Left ventricle myocardium superior (tissue), 1 donor: Measurements from ENCODE around the gene STARD5. TPM values are rescaled to one million over a fixed set of nuclear protein-coding genes. Genes with fewer than 3 reads are reported as not detected.

ENCODE experiments used
- ATAC-seq: fragments of 200-7000 bp; cut with Tn5 transposase; one replicate; pipeline ENCODE4 v1.9.1; 2020; ENCODE audit warnings: mild to moderate bottlenecking, moderate library complexity
- DNase-seq: peaks from one replicate; pipeline ENCODE4 v3.0.0-alpha.2; 2020
- intact Hi-C: fragments of 100-400 bp; cut with micrococcal nuclease; formaldehyde crosslinking; loops from one replicate; pipeline ENCODE4 v1.11.0; 2022
- total RNA-seq: library from RNA; stranded (reverse); fragmentation: NEBNext Ultra II Directional; extraction: Animal tissue kit (Norgen Biotek cat#: 25700); gene quantifications from one replicate; pipeline ENCODE4 v1.2.1, GENCODE V29; 2021
- donor health status: DM: no; HTN: yes; CAD: no; lungs with severe emphysema.

STARD5 gene
- total RNA-seq, 1 donor from 2014 or later: 1.8 TPM

GRCh38 chr15:81315452-81316175, 8.3 kb downstream of the STARD5 start:
- ATAC-seq (no peak), DNase-seq (no peak)
- intact Hi-C loops: no loop called here

GRCh38 chr15:81314378-81314777, 9.6 kb downstream of the STARD5 start:
- DNase-seq (no peak), ATAC-seq (no peak)
- intact Hi-C loops: no loop called here

GRCh38 chr15:81313686-81314085, 10.3 kb downstream of the STARD5 start:
- ATAC-seq: no peak
- intact Hi-C loops: no loop called here
- no peak for DNase-seq

- intact Hi-C loops: no loop called here
- ATAC-seq (peak; percentile 86), DNase-seq (peak; percentile 74)
Observed at GRCh38 chr15:81312790-81313543, 11.0 kb downstream of the STARD5 start.

GRCh38 chr15:81311752-81312464, 12.0 kb downstream of the STARD5 start:
- peak; percentile 20 for ATAC-seq
- intact Hi-C loops: no loop called here
- no peak for DNase-seq

GRCh38 chr15:81310480-81310879, 13.5 kb downstream of the STARD5 start:
- intact Hi-C loops: no loop called here
- DNase-seq (no peak), ATAC-seq (no peak)

GRCh38 chr15:81309647-81310450, 14.1 kb downstream of the STARD5 start:
- intact Hi-C loops: no loop called here
- no peak for ATAC-seq
- DNase-seq: no peak

- no peak for ATAC-seq
- DNase-seq: no peak
- intact Hi-C loops: no loop called here
Observed at GRCh38 chr15:81308260-81308659, 15.7 kb downstream of the STARD5 start.

GRCh38 chr15:81304226-81304625, 19.7 kb downstream of the STARD5 start:
- peak; percentile 71 for ATAC-seq
- DNase-seq: peak; percentile 47
- intact Hi-C loops: no loop called here

- DNase-seq (no peak), ATAC-seq (peak; percentile 16)
- intact Hi-C loops: no loop called here
Observed at GRCh38 chr15:81303244-81304225, 20.4 kb downstream of the STARD5 start.

- DNase-seq (no peak), ATAC-seq (peak; percentile 40)
- intact Hi-C loops: no loop called here
Observed at GRCh38 chr15:81302701-81303109, 21.2 kb downstream of the STARD5 start.

- ATAC-seq (peak; percentile 65), DNase-seq (peak; percentile 51)
- intact Hi-C loops: no loop called here
Observed at GRCh38 chr15:81301815-81302399, 22.0 kb downstream of the STARD5 start.

GRCh38 chr15:81301385-81301784, 22.6 kb downstream of the STARD5 start:
- DNase-seq (no peak), ATAC-seq (no peak)
- intact Hi-C loops: no loop called here

GRCh38 chr15:81299630-81300273, 24.2 kb downstream of the STARD5 start:
- intact Hi-C loops: no loop called here
- ATAC-seq (no peak), DNase-seq (no peak)

GRCh38 chr15:81299156-81299555, 24.8 kb downstream of the STARD5 start:
- intact Hi-C loops: no loop called here
- no peak for ATAC-seq
- DNase-seq: no peak

- intact Hi-C loops: no loop called here
- no peak for DNase-seq
- no peak for ATAC-seq
Observed at GRCh38 chr15:81298611-81299010, 25.3 kb downstream of the STARD5 start.
